CD8-positive, alpha-beta memory T cell (primary cell): ENCODE measurements around the gene ZCCHC17. TPM values are rescaled to one million over a fixed set of nuclear protein-coding genes. Genes with fewer than 3 reads are reported as not detected.

Experiments
- CTCF ChIA-PET: fragments of 350-600 bp; sonication (Branson Sonifier 250); formaldehyde crosslinking; loops from one replicate; lab custom pipeline; 2021; ENCODE audit warnings: antibody characterized with exemption; lab: Charles Lee
- POLR2A ChIA-PET: fragments of 350-600 bp; sonication (Branson Sonifier 250); formaldehyde crosslinking; loops from one replicate; lab custom pipeline; 2021; ENCODE audit warnings: antibody characterized with exemption; lab: Charles Lee
- DNase-seq, 5 donors: peaks; one replicate each; pipeline versions ENCODE4 v3.0.0 to v3.0.0-alpha.2; 2020 to 2022; ENCODE audit warnings: mixed read lengths in 1 of 5
- H3K27ac ChIP-seq: one replicate; pipeline ENCODE4 v1.7.0; 2013; ENCODE audit warnings: low read depth, mild to moderate bottlenecking, low read length, moderate library complexity
- H3K27me3 ChIP-seq: 2 replicates; pipeline ENCODE4 v1.7.0; 2013; ENCODE audit warnings: low read length, mild to moderate bottlenecking; ENCODE audit not compliant: insufficient read depth, poor library complexity, severe bottlenecking
- H3K36me3 ChIP-seq: 2 replicates; pipeline ENCODE4 v1.7.0; 2013; ENCODE audit warnings: mild to moderate bottlenecking, low read length, moderate library complexity; ENCODE audit not compliant: insufficient read depth
- H3K4me1 ChIP-seq: 2 replicates; pipeline ENCODE4 v1.7.0; 2013; ENCODE audit warnings: mild to moderate bottlenecking, low read length, moderate library complexity; ENCODE audit not compliant: insufficient read depth
- H3K4me3 ChIP-seq: 2 replicates; pipeline ENCODE4 v1.7.0; 2013; ENCODE audit warnings: mild to moderate bottlenecking, low read length
- H3K9me3 ChIP-seq: 2 replicates; pipeline ENCODE4 v1.7.0; 2013; ENCODE audit warnings: mild to moderate bottlenecking, low read length
- H3K27ac Mint-ChIP-seq, 8 donors: one replicate each; pipeline ENCODE4 v1.8.0; 2020 to 2021; ENCODE audit warnings: mixed read lengths in 8 of 8, mild to moderate bottlenecking in 6 of 8, inconsistent platforms in 3 of 8, moderate library complexity in 3 of 8
- H3K27me3 Mint-ChIP-seq, 2 donors: one replicate each; pipeline ENCODE4 v1.8.0; 2020 to 2021; ENCODE audit warnings: mixed read lengths in 2 of 2, mild to moderate bottlenecking in 1 of 2, moderate library complexity in 1 of 2
- H3K36me3 Mint-ChIP-seq, 3 donors: one replicate each; pipeline ENCODE4 v1.8.0; 2020 to 2021; ENCODE audit warnings: mixed read lengths in 3 of 3, inconsistent platforms in 1 of 3, mild to moderate bottlenecking in 1 of 3
- H3K4me1 Mint-ChIP-seq, 3 donors: one replicate each; pipeline ENCODE4 v1.8.0; 2020 to 2021; ENCODE audit warnings: mixed read lengths in 3 of 3, inconsistent platforms in 1 of 3, mild to moderate bottlenecking in 1 of 3
- H3K4me3 Mint-ChIP-seq, 7 donors: one replicate each; pipeline ENCODE4 v1.8.0; 2020 to 2021; ENCODE audit warnings: mixed read lengths in 7 of 7, mild to moderate bottlenecking in 6 of 7, moderate library complexity in 4 of 7, inconsistent platforms in 2 of 7
- H3K9me3 Mint-ChIP-seq, 5 donors: one replicate each; pipeline ENCODE4 v1.8.0; 2020 to 2022; ENCODE audit warnings: mixed read lengths in 5 of 5, mild to moderate bottlenecking in 3 of 5, moderate library complexity in 2 of 5, inconsistent platforms in 1 of 5
- polyA plus RNA-seq: library from polyadenylated mRNA; unstranded; fragments of 300-500 nt; fragmentation: Illumina TruSeq; gene quantifications from one replicate; pipeline ENCODE4 v1.2.3, GENCODE V29; 2021
- total RNA-seq, 2 experiments: library from RNA; stranded (reverse); gene quantifications; one replicate each; pipeline ENCODE4 v1.2.3, GENCODE V29; 2021

ZCCHC17 gene
- total and polyA plus RNA-seq, 3 experiments from 2014 or later: 30.4 to 51.0 (median 30.8) TPM

- H3K27me3 Mint-ChIP-seq: peaks cover 0 to 3% of the 10 kb centered on the region in 2 donors
- H3K36me3 ChIP-seq: peaks cover 24% of the 10 kb centered on the region
- peak overlapping the region; percentile 96 for H3K4me3 ChIP-seq
- peak overlapping the region; percentile 97 for H3K27ac ChIP-seq
- peak in 1 of 5 donors; percentile 1 for DNase-seq
- no peak overlapping the region for H3K4me3 Mint-ChIP-seq
- H3K36me3 Mint-ChIP-seq: peaks cover 11 to 37% (median 17%) of the 10 kb centered on the region in 3 donors
- H3K9me3 Mint-ChIP-seq: no peaks in the 10 kb centered on the region
- H3K4me1 ChIP-seq: peaks cover 34% of the 10 kb centered on the region
- POLR2A ChIA-PET: interaction anchor here (0.9 to 1.4 kb wide), 3 partner anchors 12 to 1355 kb away, joined by 3 to 6 read pairs (median 5); partner anchors contain the start of genes PEF1, RBBP4 and ZBTB8OS
- peak overlapping the region in 1 of 8 donors; percentile 7 for H3K27ac Mint-ChIP-seq
- no peaks in the 10 kb centered on the region for H3K27me3 ChIP-seq
- CTCF ChIA-PET: no interaction called here
- no peaks in the 10 kb centered on the region for H3K9me3 ChIP-seq
- H3K4me1 Mint-ChIP-seq: peaks cover 16 to 40% (median 30%) of the 10 kb centered on the region in 3 donors
Measured at GRCh38 chr1:31295874-31296485, 852 bp upstream of the ZCCHC17 start.

- POLR2A ChIA-PET: interaction anchor here (0.6 to 1.4 kb wide), 8 partner anchors 10 to 1354 kb away, joined by 3 to 7 read pairs (median 4); partner anchors contain the start of genes PEF1, RBBP4 and ZBTB8OS
- peak overlapping the region; percentile 97 for H3K27ac ChIP-seq
- Mint-ChIP-seq H3K9me3 (no peaks in the 10 kb centered on the region), H3K27ac (peak overlapping the region in 1 of 8 donors; percentile 69), H3K4me1 (peaks cover 16 to 46% (median 35%) of the 10 kb centered on the region in 3 donors), H3K27me3 (peaks cover 0 to 3% of the 10 kb centered on the region in 2 donors), H3K4me3 (no peak overlapping the region), H3K36me3 (peaks cover 10 to 27% (median 18%) of the 10 kb centered on the region in 3 donors)
- peaks cover 34% of the 10 kb centered on the region for H3K4me1 ChIP-seq
- H3K9me3 ChIP-seq: no peaks in the 10 kb centered on the region
- H3K4me3 ChIP-seq: peak overlapping the region; percentile 91
- no peaks in the 10 kb centered on the region for H3K27me3 ChIP-seq
- CTCF ChIA-PET: interaction anchor here (1.0 kb wide), 1 partner anchor 14 kb away, joined by 3 read pairs; no protein-coding TSS in a partner anchor
- H3K36me3 ChIP-seq: peaks cover 11% of the 10 kb centered on the region
- no peak for DNase-seq
Measured at GRCh38 chr1:31297277-31298247, 730 bp downstream of the ZCCHC17 start.

GRCh38 chr1:31299365-31299764 is 2.5 kb downstream of the ZCCHC17 start:
- peaks cover 14 to 43% (median 37%) of the 10 kb centered on the region in 3 donors for H3K4me1 Mint-ChIP-seq
- Histone ChIP-seq H3K9me3 (no peaks in the 10 kb centered on the region), H3K27ac (no peak overlapping the region), H3K4me3 (no peak overlapping the region), H3K36me3 (no peaks in the 10 kb centered on the region), H3K4me1 (peaks cover 34% of the 10 kb centered on the region), H3K27me3 (no peaks in the 10 kb centered on the region)
- DNase-seq: no peak
- CTCF ChIA-PET: no interaction called here
- peak overlapping the region in 3 of 7 donors; percentile 4 to 76 (median 69) for H3K4me3 Mint-ChIP-seq
- peaks cover 0 to 3% of the 10 kb centered on the region in 2 donors for H3K27me3 Mint-ChIP-seq
- POLR2A ChIA-PET: no interaction called here
- peak overlapping the region in 5 of 8 donors; percentile 17 to 86 (median 79) for H3K27ac Mint-ChIP-seq
- H3K9me3 Mint-ChIP-seq: no peaks in the 10 kb centered on the region
- H3K36me3 Mint-ChIP-seq: peaks cover 0 to 20% (median 9%) of the 10 kb centered on the region in 3 donors

GRCh38 chr1:31300193-31300592 is 3.4 kb downstream of the ZCCHC17 start:
- no peaks in the 10 kb centered on the region for H3K27me3 ChIP-seq
- no peaks in the 10 kb centered on the region for H3K9me3 ChIP-seq
- peak in 1 of 5 donors; percentile 17 for DNase-seq
- Mint-ChIP-seq H3K4me1 (peaks cover 14 to 43% (median 37%) of the 10 kb centered on the region in 3 donors), H3K36me3 (peaks cover 0 to 17% (median 9%) of the 10 kb centered on the region in 3 donors), H3K9me3 (no peaks in the 10 kb centered on the region), H3K4me3 (peak overlapping the region in 5 of 7 donors; percentile 13 to 72 (median 65)), H3K27me3 (peaks cover 0 to 1% of the 10 kb centered on the region in 2 donors), H3K27ac (peak overlapping the region in 6 of 8 donors; percentile 39 to 86 (median 68))
- H3K27ac ChIP-seq: no peak overlapping the region
- no peak overlapping the region for H3K4me3 ChIP-seq
- H3K36me3 ChIP-seq: no peaks in the 10 kb centered on the region
- H3K4me1 ChIP-seq: peaks cover 30% of the 10 kb centered on the region
- ChIA-PET CTCF (no interaction called here), POLR2A (no interaction called here)

- peak overlapping the region in 2 of 8 donors; percentile 8 to 57 for H3K27ac Mint-ChIP-seq
- peaks cover 0 to 1% of the 10 kb centered on the region in 2 donors for H3K27me3 Mint-ChIP-seq
- H3K4me1 Mint-ChIP-seq: peaks cover 25 to 53% (median 45%) of the 10 kb centered on the region in 3 donors
- Histone ChIP-seq H3K36me3 (no peaks in the 10 kb centered on the region), H3K9me3 (no peaks in the 10 kb centered on the region), H3K27me3 (no peaks in the 10 kb centered on the region), H3K27ac (no peak overlapping the region), H3K4me1 (peaks cover 16% of the 10 kb centered on the region), H3K4me3 (no peak overlapping the region)
- no peaks in the 10 kb centered on the region for H3K9me3 Mint-ChIP-seq
- ChIA-PET POLR2A (no interaction called here), CTCF (no interaction called here)
- H3K4me3 Mint-ChIP-seq: no peak overlapping the region
- H3K36me3 Mint-ChIP-seq: peaks cover 0 to 24% (median 12%) of the 10 kb centered on the region in 3 donors
- DNase-seq: no peak
Measured at GRCh38 chr1:31302709-31303441, 6.0 kb downstream of the ZCCHC17 start.

GRCh38 chr1:31306278-31306677 is 9.4 kb downstream of the ZCCHC17 start:
- Mint-ChIP-seq H3K27ac (peak overlapping the region in 1 of 8 donors; percentile 54), H3K27me3 (no peaks in the 10 kb centered on the region), H3K4me3 (no peak overlapping the region), H3K9me3 (no peaks in the 10 kb centered on the region), H3K4me1 (peaks cover 27 to 31% (median 27%) of the 10 kb centered on the region in 3 donors), H3K36me3 (peaks cover 0 to 44% (median 15%) of the 10 kb centered on the region in 3 donors)
- H3K27ac ChIP-seq: no peak overlapping the region
- peaks cover 1% of the 10 kb centered on the region for H3K36me3 ChIP-seq
- no peaks in the 10 kb centered on the region for H3K27me3 ChIP-seq
- H3K4me3 ChIP-seq: no peak overlapping the region
- ChIA-PET POLR2A (no interaction called here), CTCF (no interaction called here)
- H3K9me3 ChIP-seq: no peaks in the 10 kb centered on the region
- H3K4me1 ChIP-seq: no peaks in the 10 kb centered on the region
- DNase-seq: no peak

- Mint-ChIP-seq H3K36me3 (peaks cover 5 to 51% (median 23%) of the 10 kb centered on the region in 3 donors), H3K9me3 (no peaks in the 10 kb centered on the region), H3K27me3 (no peaks in the 10 kb centered on the region), H3K4me1 (peaks cover 23 to 27% (median 26%) of the 10 kb centered on the region in 3 donors), H3K4me3 (no peak overlapping the region), H3K27ac (peak overlapping the region in 1 of 8 donors; percentile 36)
- ChIA-PET CTCF (interaction anchor here (1.1 kb wide), 1 partner anchor 32 kb away, joined by 3 read pairs; no protein-coding TSS in a partner anchor), POLR2A (no interaction called here)
- Histone ChIP-seq H3K4me1 (no peaks in the 10 kb centered on the region), H3K36me3 (peaks cover 11% of the 10 kb centered on the region), H3K9me3 (no peaks in the 10 kb centered on the region), H3K4me3 (no peak overlapping the region), H3K27me3 (no peaks in the 10 kb centered on the region), H3K27ac (no peak overlapping the region)
- DNase-seq: no peak
Measured at GRCh38 chr1:31308036-31308435, 11.2 kb downstream of the ZCCHC17 start.
